ENCODE measurements around the gene ASB16.

ASB16 gene

GRCh38 chr17:44170499-44171201 is at the start of gene ASB16:
Gene ASB16, plus strand, starts transcription at chr17:44170704. Its CDS starts 86 bp downstream, at chr17:44170790.
- no peak for TF ChIP-seq CTCF (conservative IDR thresholded peaks at IDR 0.05; ENCODE audit: low read depth, low read length)
- H3K4me2 ChIP-seq = peak within 1 kb of the TSS; percentile 90
- H3K36me3 ChIP-seq (ENCODE audit: insufficient read depth) = no peaks in the 10 kb centered on the region
- H4K20me1 ChIP-seq (ENCODE audit: insufficient read depth) = no peaks in the 10 kb centered on the region
- peak within 1 kb of the TSS; percentile 74 for H3K9ac ChIP-seq
- H3K4me3 ChIP-seq (IDR thresholded peaks at IDR 0.05; ENCODE audit: insufficient read depth, low read depth, low read length) = no peak within 1 kb of the TSS
- peaks cover 60% of the 10 kb centered on the region for H3K4me1 ChIP-seq (ENCODE audit: low read depth, poor library complexity, severe bottlenecking)
- peaks cover 9% of the 10 kb centered on the region; the same call in 1 of the 2 replicates for H3K79me2 ChIP-seq (ENCODE audit: insufficient read depth, low read depth)
- H3K27ac ChIP-seq = peak within 1 kb of the TSS; percentile 92
- peak within 1 kb of the TSS; percentile 11; the same call in 1 of the 2 replicates for H2AFZ ChIP-seq (ENCODE audit: low read depth)
- H3K27me3 ChIP-seq (ENCODE audit: insufficient read depth, low read depth) = no peaks in the 10 kb centered on the region

- Histone ChIP-seq H2AFZ (ENCODE audit: low read depth) (no peak overlapping the region), H4K20me1 (ENCODE audit: insufficient read depth) (no peaks in the 10 kb centered on the region), H3K27me3 (ENCODE audit: insufficient read depth, low read depth) (no peaks in the 10 kb centered on the region), H3K36me3 (ENCODE audit: insufficient read depth) (no peaks in the 10 kb centered on the region), H3K9ac (no peak overlapping the region), H3K4me3 (IDR thresholded peaks at IDR 0.05; ENCODE audit: insufficient read depth, low read depth, low read length) (no peak overlapping the region), H3K4me1 (ENCODE audit: low read depth, poor library complexity, severe bottlenecking) (peaks cover 24% of the 10 kb centered on the region), H3K79me2 (ENCODE audit: insufficient read depth, low read depth) (peaks cover 49% of the 10 kb centered on the region), H3K4me2 (no peak overlapping the region), H3K27ac (no peak overlapping the region)
- no peak for TF ChIP-seq CTCF (conservative IDR thresholded peaks at IDR 0.05; ENCODE audit: low read depth, low read length)
Measured at GRCh38 chr17:44120851-44121605, 49.5 kb upstream of the ASB16 start.

GRCh38 chr17:44121997-44122815 is 48.3 kb upstream of the ASB16 start:
- H3K27ac ChIP-seq = no peak overlapping the region
- H3K79me2 ChIP-seq (ENCODE audit: insufficient read depth, low read depth) = peaks cover 49% of the 10 kb centered on the region
- H3K9ac ChIP-seq = peak overlapping the region; percentile 80; the same call in 1 of the 2 replicates
- no peaks in the 10 kb centered on the region for H3K36me3 ChIP-seq (ENCODE audit: insufficient read depth)
- peak overlapping the region; percentile 61; the same call in 1 of the 2 replicates for H2AFZ ChIP-seq (ENCODE audit: low read depth)
- peak overlapping the region; percentile 98 for H3K4me2 ChIP-seq
- H3K27me3 ChIP-seq (ENCODE audit: insufficient read depth, low read depth) = no peaks in the 10 kb centered on the region
- H3K4me1 ChIP-seq (ENCODE audit: low read depth, poor library complexity, severe bottlenecking) = peaks cover 24% of the 10 kb centered on the region
- no peaks in the 10 kb centered on the region for H4K20me1 ChIP-seq (ENCODE audit: insufficient read depth)
- H3K4me3 ChIP-seq (IDR thresholded peaks at IDR 0.05; ENCODE audit: insufficient read depth, low read depth, low read length) = no peak overlapping the region
- TF ChIP-seq CTCF (conservative IDR thresholded peaks at IDR 0.05; ENCODE audit: low read depth, low read length) = no peak

GRCh38 chr17:44122816-44123355 is 47.6 kb upstream of the ASB16 start:
- Histone ChIP-seq H2AFZ (ENCODE audit: low read depth) (peak overlapping the region; percentile 61; the same call in 1 of the 2 replicates), H3K4me1 (ENCODE audit: low read depth, poor library complexity, severe bottlenecking) (peaks cover 24% of the 10 kb centered on the region), H3K27me3 (ENCODE audit: insufficient read depth, low read depth) (no peaks in the 10 kb centered on the region), H3K4me2 (peak overlapping the region; percentile 98), H3K27ac (peak overlapping the region; percentile 32), H3K36me3 (ENCODE audit: insufficient read depth) (no peaks in the 10 kb centered on the region), H4K20me1 (ENCODE audit: insufficient read depth) (no peaks in the 10 kb centered on the region), H3K9ac (peak overlapping the region; percentile 80), H3K79me2 (ENCODE audit: insufficient read depth, low read depth) (peaks cover 43% of the 10 kb centered on the region), H3K4me3 (IDR thresholded peaks at IDR 0.05; ENCODE audit: insufficient read depth, low read depth, low read length) (no peak overlapping the region)
- TF ChIP-seq CTCF (conservative IDR thresholded peaks at IDR 0.05; ENCODE audit: low read depth, low read length) = no peak

Data from KMS-11 (cell line).